ENCODE data around the gene ANKS1A. TPM values are rescaled to one million over a fixed set of nuclear protein-coding genes. Genes with fewer than 3 reads are reported as not detected.

The ANKS1A gene
- total RNA-seq, 3 donors from 2014 or later (not counting 1 experiment from before 2014, with no cell fraction given), result 10.4 to 11.5 (median 10.9) TPM

GRCh38 chr6:35086636-35087360 lies 197.7 kb downstream of the ANKS1A start:
- no peaks in the 10 kb centered on the region for H3K27me3 ChIP-seq (ENCODE audit: control insufficient read depth, insufficient read depth, low read length)
- Mint-ChIP-seq H3K27me3 (ENCODE audit: low read depth in 2 of 2) (no peaks in the 10 kb centered on the region), H3K9me3 (no peaks in the 10 kb centered on the region), H3K36me3 (no peaks in the 10 kb centered on the region), H3K4me1 (peaks cover 0 to 4% of the 10 kb centered on the region in 2 donors), H3K27ac (peak overlapping the region in 1 of 2 donors; percentile 66), H3K4me3 (no peak overlapping the region)
- intact Hi-C loops (cut with micrococcal nuclease), result no loop called here
- no peaks in the 10 kb centered on the region for H3K4me1 ChIP-seq (ENCODE audit: control insufficient read depth, insufficient read depth, low read length)
- TF ChIP-seq CTCF (IDR thresholded peaks at IDR 0.05), result no peak
- 97% methylated on average over 8 of the region's 12 CpGs for WGBS (ENCODE audit: insufficient coverage)
- ATAC-seq (no peak), DNase-seq (no peak)
- H3K27ac ChIP-seq (ENCODE audit: low read length), result no peak overlapping the region
- H3K9me3 ChIP-seq (ENCODE audit: control insufficient read depth, insufficient read depth, low read length), result no peaks in the 10 kb centered on the region
- H3K4me3 ChIP-seq (ENCODE audit: low read length), result no peak overlapping the region
- H3K36me3 ChIP-seq (ENCODE audit: control insufficient read depth, insufficient read depth, low read length), result peaks cover 28% of the 10 kb centered on the region

GRCh38 chr6:35087361-35088280 lies 198.6 kb downstream of the ANKS1A start:
- Histone ChIP-seq H3K36me3 (ENCODE audit: control insufficient read depth, insufficient read depth, low read length) (peaks cover 24% of the 10 kb centered on the region), H3K4me1 (ENCODE audit: control insufficient read depth, insufficient read depth, low read length) (no peaks in the 10 kb centered on the region), H3K27me3 (ENCODE audit: control insufficient read depth, insufficient read depth, low read length) (no peaks in the 10 kb centered on the region), H3K4me3 (ENCODE audit: low read length) (no peak overlapping the region), H3K27ac (ENCODE audit: low read length) (no peak overlapping the region), H3K9me3 (ENCODE audit: control insufficient read depth, insufficient read depth, low read length) (no peaks in the 10 kb centered on the region)
- intact Hi-C loops (cut with micrococcal nuclease), result no loop called here
- WGBS (ENCODE audit: insufficient coverage), result 92% methylated on average over 22 of the region's 22 CpGs
- TF ChIP-seq CTCF (IDR thresholded peaks at IDR 0.05), result no peak
- H3K4me1 Mint-ChIP-seq, result peaks cover 0 to 4% of the 10 kb centered on the region in 2 donors
- no peak overlapping the region for H3K4me3 Mint-ChIP-seq
- no peaks in the 10 kb centered on the region for H3K36me3 Mint-ChIP-seq
- ATAC-seq (no peak), DNase-seq (peak in 1 of 2 donors; percentile 7)
- no peaks in the 10 kb centered on the region for H3K27me3 Mint-ChIP-seq (ENCODE audit: low read depth in 2 of 2)
- peak overlapping the region in 1 of 2 donors; percentile 66 for H3K27ac Mint-ChIP-seq
- no peaks in the 10 kb centered on the region for H3K9me3 Mint-ChIP-seq

GRCh38 chr6:35088281-35089215 lies 199.5 kb downstream of the ANKS1A start:
- H3K9me3 Mint-ChIP-seq, result no peaks in the 10 kb centered on the region
- 91% methylated on average over 24 of the region's 24 CpGs for WGBS (ENCODE audit: insufficient coverage)
- no peaks in the 10 kb centered on the region for H3K9me3 ChIP-seq (ENCODE audit: control insufficient read depth, insufficient read depth, low read length)
- no peaks in the 10 kb centered on the region for H3K27me3 ChIP-seq (ENCODE audit: control insufficient read depth, insufficient read depth, low read length)
- no peak overlapping the region for H3K4me3 Mint-ChIP-seq
- no peaks in the 10 kb centered on the region for H3K27me3 Mint-ChIP-seq (ENCODE audit: low read depth in 2 of 2)
- TF ChIP-seq CTCF (IDR thresholded peaks at IDR 0.05), result no peak
- H3K27ac ChIP-seq (ENCODE audit: low read length), result no peak overlapping the region
- intact Hi-C loops (cut with micrococcal nuclease), result no loop called here
- H3K4me1 ChIP-seq (ENCODE audit: control insufficient read depth, insufficient read depth, low read length), result no peaks in the 10 kb centered on the region
- ATAC-seq (no peak), DNase-seq (peak in 1 of 2 donors; percentile 9)
- H3K4me1 Mint-ChIP-seq, result peaks cover 0 to 4% of the 10 kb centered on the region in 2 donors
- H3K27ac Mint-ChIP-seq, result no peak overlapping the region
- peaks cover 18% of the 10 kb centered on the region for H3K36me3 ChIP-seq (ENCODE audit: control insufficient read depth, insufficient read depth, low read length)
- no peak overlapping the region for H3K4me3 ChIP-seq (ENCODE audit: low read length)
- H3K36me3 Mint-ChIP-seq, result no peaks in the 10 kb centered on the region

All from natural killer cell (primary cell).